HepG2 (cell line): Measurements from ENCODE around the gene SLC25A47. TPM values are rescaled to one million over a fixed set of nuclear protein-coding genes. Genes with fewer than 3 reads are reported as not detected.

Source experiments
- ATAC-seq: fragments of 200-7000 bp; cut with Tn5 transposase; 3 replicates; pipeline ENCODE4 v1.9.1; 2020; ENCODE audit warnings: mild to moderate bottlenecking, moderate library complexity
- BruUV-seq: library from RNA; stranded (reverse); fragments of 400-500 nt; replicated peaks from 2 replicates; lab custom pipeline; 2021; lab: Mats Ljungman, UMichigan
- CTCF ChIA-PET: fragments of 300-600 bp; formaldehyde crosslinking; extraction: SDS; loops from one replicate; lab custom pipeline; 2021; ENCODE audit warnings: low total read pairs, inconsistent platforms, low intra/inter-chr PET ratio; lab: Yijun Ruan, JAX
- POLR2A ChIA-PET: fragments of 350-600 bp; sonication (Branson Sonifier 250); formaldehyde crosslinking; loops from one replicate; lab custom pipeline; 2020; ENCODE audit warnings: antibody characterized with exemption, inconsistent platforms; lab: Yijun Ruan, JAX
- DNase-seq: peaks from one replicate; pipeline ENCODE4 v3.0.0-alpha.2; 2015; ENCODE audit warnings: low spot score
- FAIRE-seq: peaks from 3 replicates; lab custom pipeline; 2011; peaks lifted over from hg19 to GRCh38; lab: Jason Lieb, UNC
- H2AFZ ChIP-seq: one replicate; pipeline ENCODE4 v1.6.1; 2011; ENCODE audit warnings: low read length, inconsistent platforms
- H3K27ac ChIP-seq: fragments of 300-600 bp; 3 replicates; pipeline ENCODE4 v1.8.0; 2011; ENCODE audit warnings: mixed run types, mild to moderate bottlenecking, mixed read lengths, low read length, inconsistent platforms; ENCODE audit not compliant: insufficient read depth; ENCODE audit errors: extremely low read length
- H3K27me3 ChIP-seq, 2 experiments: fragments of 200-600 bp in 1 of 2; 2 replicates in 1 of 2; 3 replicates in 1 of 2; pipeline versions ENCODE4 v1.6.0 to v1.8.0; 2011; ENCODE audit warnings: low read length in 2 of 2, mild to moderate bottlenecking in 2 of 2, moderate library complexity in 2 of 2, inconsistent platforms in 1 of 2; ENCODE audit not compliant: insufficient read depth in 2 of 2, control insufficient read depth in 1 of 2
- H3K36me3 ChIP-seq, 2 experiments: fragments of 200-600 bp in 1 of 2; replicated peaks in 1 of 2; 2 replicates in 1 of 2; 3 replicates in 1 of 2; pipeline versions ENCODE4 v1.5.1 to v1.8.0; 2011; ENCODE audit warnings: low read length in 2 of 2, inconsistent platforms in 1 of 2; ENCODE audit not compliant: insufficient read depth in 2 of 2, control insufficient read depth in 1 of 2
- H3K4me1 ChIP-seq: 2 replicates; pipeline ENCODE4 v1.5.1; 2012; ENCODE audit warnings: low read length, inconsistent platforms; ENCODE audit not compliant: insufficient read depth
- H3K4me2 ChIP-seq: 2 replicates; pipeline ENCODE4 v1.6.0; 2011; ENCODE audit warnings: low read depth, low read length, inconsistent platforms
- H3K4me3 ChIP-seq, 3 experiments: fragments of 200-600 bp in 1 of 3; sonication (generic), shearing (Covaris generic) in 1 of 3; replicated peaks in 1 of 3; 2 replicates each; pipeline ENCODE4 v1.5.1; 2011 to 2016; ENCODE audit warnings: low read length in 3 of 3, inconsistent platforms in 2 of 3, low read depth in 2 of 3, mild to moderate bottlenecking in 2 of 3, control low read depth in 1 of 3, mixed read lengths in 1 of 3; ENCODE audit not compliant: insufficient read depth in 1 of 3
- H3K79me2 ChIP-seq: one replicate; pipeline ENCODE4 v1.6.1; 2011; ENCODE audit warnings: low read length, inconsistent platforms; ENCODE audit not compliant: insufficient read depth
- H3K9ac ChIP-seq: 2 replicates; pipeline ENCODE4 v1.6.0; 2011; ENCODE audit warnings: mild to moderate bottlenecking, low read depth, low read length, inconsistent platforms; ENCODE audit not compliant: insufficient read depth
- H3K9me3 ChIP-seq: 2 replicates; pipeline ENCODE4 v1.5.1; 2012; ENCODE audit warnings: mild to moderate bottlenecking, low read length
- H4K20me1 ChIP-seq: 2 replicates; pipeline ENCODE4 v1.6.0; 2011; ENCODE audit warnings: inconsistent platforms, mild to moderate bottlenecking, low read length, moderate library complexity; ENCODE audit not compliant: insufficient read depth
- ADNP ChIP-seq: sonication (generic); formaldehyde crosslinking; IDR thresholded peaks from 2 replicates; pipeline ENCODE4 v1.4.0; 2020; ENCODE audit warnings: missing genetic modification reagents
- FOXO1 ChIP-seq: sonication (generic); formaldehyde crosslinking; IDR thresholded peaks from 2 replicates; pipeline ENCODE4 v1.4.0; 2020; ENCODE audit warnings: missing genetic modification reagents
- HOXD1 ChIP-seq: sonication (generic); formaldehyde crosslinking; IDR thresholded peaks from 2 replicates; pipeline ENCODE4 v1.5.0; 2020; ENCODE audit warnings: missing genetic modification reagents
- JARID2 ChIP-seq: sonication (generic); formaldehyde crosslinking; IDR thresholded peaks from 2 replicates; pipeline ENCODE4 v1.8.1; 2023; ENCODE audit warnings: missing genetic modification reagents, inconsistent platforms; ENCODE audit not compliant: insufficient replicate concordance
- MXI1 ChIP-seq: IDR thresholded peaks from 3 replicates; pipeline ENCODE4 v1.6.1; 2012; ENCODE audit warnings: low read depth, low read length, inconsistent platforms, borderline replicate concordance
- NRL ChIP-seq: sonication (generic); formaldehyde crosslinking; IDR thresholded peaks from 2 replicates; pipeline ENCODE4 v1.5.0; 2020; ENCODE audit warnings: missing genetic modification reagents, mild to moderate bottlenecking, moderate library complexity, borderline replicate concordance
- SMARCE1 ChIP-seq: fragments of 450-650 bp; IDR thresholded peaks from 2 replicates; pipeline ENCODE4 v1.6.1; 2017; ENCODE audit warnings: borderline replicate concordance
- SRSF4 ChIP-seq: fragments of 200-400 bp; formaldehyde crosslinking; IDR thresholded peaks from one replicate; pipeline ENCODE4 v1.6.1; 2018; ENCODE audit warnings: mild to moderate bottlenecking, low read depth, low read length, moderate library complexity; ENCODE audit not compliant: poor library complexity, severe bottlenecking
- SSRP1 ChIP-seq: IDR thresholded peaks from 2 replicates; pipeline ENCODE4 v1.6.1; 2016; ENCODE audit warnings: control low read depth
- ZBTB3 ChIP-seq: sonication (generic); formaldehyde crosslinking; IDR thresholded peaks from 2 replicates; pipeline ENCODE4 v1.4.0; 2020; ENCODE audit warnings: low read depth, mild to moderate bottlenecking, moderate library complexity, missing genetic modification reagents, borderline replicate concordance
- WGBS: methylation state at CpG from one replicate; pipeline ENCODE4 v1.1.6; 2017; ENCODE audit warnings: low lambda C conversion rate; 5-methylcytosine and 5-hydroxymethylcytosine counted together
- in situ Hi-C: cut with HindIII; loops from 2 replicates; pipeline ENCODE4 v1.10.0; 2017; ENCODE audit warnings: low pct_unique_long_range_greater_than_20kb; ENCODE audit not compliant: extremely low pct_ligation_motif_present
- intact Hi-C: fragments of 100-400 bp; cut with micrococcal nuclease; formaldehyde crosslinking; loops from one replicate; pipeline ENCODE4 v1.10.0; 2022; ENCODE audit not compliant: unreplicated experiment
- polyA plus RNA-seq, 8 experiments: library from polyadenylated mRNA; depleted of rRNA in 3 of 8; stranded (reverse) in 7 of 8; unstranded in 1 of 8; fragments of >200 nt; fragmentation: Illumina TruSeq in 4 of 8; extraction: Trizol in 4 of 8; gene quantifications; 2 replicates each; pipeline versions ENCODE4 v1.2.1 to v1.2.3, GENCODE V29; 2011 to 2016; ENCODE audit warnings: low read depth in 4 of 8, missing spikeins in 1 of 8, mixed read lengths in 1 of 8; ENCODE audit not compliant: insufficient read depth in 1 of 8
- total RNA-seq, 5 experiments: library from RNA; depleted of rRNA; stranded (reverse); fragments of >200 nt; fragmentation: Illumina TruSeq; extraction: Trizol; gene quantifications; 2 replicates each; pipeline ENCODE4 v1.2.3, GENCODE V29; 2016; ENCODE audit warnings: low read depth in 1 of 5
- TF ChIP-seq, protein P1 (sequence below): sonication (generic); formaldehyde crosslinking; IDR thresholded peaks from 2 replicates; pipeline ENCODE4 v1.4.0; 2020; ENCODE audit warnings: mild to moderate bottlenecking, missing genetic modification reagents
- TF ChIP-seq, protein P2 (sequence below): IDR thresholded peaks from 2 replicates; pipeline ENCODE4 v1.6.1; 2016; ENCODE audit warnings: missing genetic modification reagents, missing compliant biosample characterization

Gene SLC25A47
- total and polyA plus RNA-seq, 2 of the 13 experiments (the other 11 are each of a cell fraction or from before 2014, with no cell fraction given): 1.0 to 1.7 TPM

GRCh38 chr14:100312877-100313400 lies 10.2 kb upstream of the SLC25A47 start:
- POLR2A ChIA-PET: interaction anchor here (1.0 kb wide), 1 partner anchor 9 kb away, joined by 4 read pairs; no protein-coding TSS in a partner anchor
- FAIRE-seq: no peak

More at GRCh38 chr14:100312877-100313400, 10.2 kb upstream of the SLC25A47 start:
- no TSS peak for BruUV-seq
- WGBS: 31% methylated on average over 8 of the region's 10 CpGs
- no peak for DNase-seq
- Histone ChIP-seq H3K27ac (no peak overlapping the region), H3K27me3 (peaks cover 1 to 26% of the 10 kb centered on the region in 2 experiments; a peak in 4 of 5 replicates), H3K36me3 (no peaks in the 10 kb centered on the region), H3K4me1 (peaks cover 51% of the 10 kb centered on the region), H3K9ac (no peak overlapping the region), H3K79me2 (no peaks in the 10 kb centered on the region), H3K4me3 (no peak overlapping the region), H4K20me1 (no peaks in the 10 kb centered on the region), H3K4me2 (peak overlapping the region; percentile 23; the same call in 1 of the 2 replicates), H2AFZ (no peak overlapping the region), H3K9me3 (no peaks in the 10 kb centered on the region)
- no peak for TF ChIP-seq SRSF4
- TF ChIP-seq SSRP1 (CRISPR knock-in tag): no peak
- no peak for TF ChIP-seq JARID2 (CRISPR knock-in tag)
- TF ChIP-seq, protein P1, sequence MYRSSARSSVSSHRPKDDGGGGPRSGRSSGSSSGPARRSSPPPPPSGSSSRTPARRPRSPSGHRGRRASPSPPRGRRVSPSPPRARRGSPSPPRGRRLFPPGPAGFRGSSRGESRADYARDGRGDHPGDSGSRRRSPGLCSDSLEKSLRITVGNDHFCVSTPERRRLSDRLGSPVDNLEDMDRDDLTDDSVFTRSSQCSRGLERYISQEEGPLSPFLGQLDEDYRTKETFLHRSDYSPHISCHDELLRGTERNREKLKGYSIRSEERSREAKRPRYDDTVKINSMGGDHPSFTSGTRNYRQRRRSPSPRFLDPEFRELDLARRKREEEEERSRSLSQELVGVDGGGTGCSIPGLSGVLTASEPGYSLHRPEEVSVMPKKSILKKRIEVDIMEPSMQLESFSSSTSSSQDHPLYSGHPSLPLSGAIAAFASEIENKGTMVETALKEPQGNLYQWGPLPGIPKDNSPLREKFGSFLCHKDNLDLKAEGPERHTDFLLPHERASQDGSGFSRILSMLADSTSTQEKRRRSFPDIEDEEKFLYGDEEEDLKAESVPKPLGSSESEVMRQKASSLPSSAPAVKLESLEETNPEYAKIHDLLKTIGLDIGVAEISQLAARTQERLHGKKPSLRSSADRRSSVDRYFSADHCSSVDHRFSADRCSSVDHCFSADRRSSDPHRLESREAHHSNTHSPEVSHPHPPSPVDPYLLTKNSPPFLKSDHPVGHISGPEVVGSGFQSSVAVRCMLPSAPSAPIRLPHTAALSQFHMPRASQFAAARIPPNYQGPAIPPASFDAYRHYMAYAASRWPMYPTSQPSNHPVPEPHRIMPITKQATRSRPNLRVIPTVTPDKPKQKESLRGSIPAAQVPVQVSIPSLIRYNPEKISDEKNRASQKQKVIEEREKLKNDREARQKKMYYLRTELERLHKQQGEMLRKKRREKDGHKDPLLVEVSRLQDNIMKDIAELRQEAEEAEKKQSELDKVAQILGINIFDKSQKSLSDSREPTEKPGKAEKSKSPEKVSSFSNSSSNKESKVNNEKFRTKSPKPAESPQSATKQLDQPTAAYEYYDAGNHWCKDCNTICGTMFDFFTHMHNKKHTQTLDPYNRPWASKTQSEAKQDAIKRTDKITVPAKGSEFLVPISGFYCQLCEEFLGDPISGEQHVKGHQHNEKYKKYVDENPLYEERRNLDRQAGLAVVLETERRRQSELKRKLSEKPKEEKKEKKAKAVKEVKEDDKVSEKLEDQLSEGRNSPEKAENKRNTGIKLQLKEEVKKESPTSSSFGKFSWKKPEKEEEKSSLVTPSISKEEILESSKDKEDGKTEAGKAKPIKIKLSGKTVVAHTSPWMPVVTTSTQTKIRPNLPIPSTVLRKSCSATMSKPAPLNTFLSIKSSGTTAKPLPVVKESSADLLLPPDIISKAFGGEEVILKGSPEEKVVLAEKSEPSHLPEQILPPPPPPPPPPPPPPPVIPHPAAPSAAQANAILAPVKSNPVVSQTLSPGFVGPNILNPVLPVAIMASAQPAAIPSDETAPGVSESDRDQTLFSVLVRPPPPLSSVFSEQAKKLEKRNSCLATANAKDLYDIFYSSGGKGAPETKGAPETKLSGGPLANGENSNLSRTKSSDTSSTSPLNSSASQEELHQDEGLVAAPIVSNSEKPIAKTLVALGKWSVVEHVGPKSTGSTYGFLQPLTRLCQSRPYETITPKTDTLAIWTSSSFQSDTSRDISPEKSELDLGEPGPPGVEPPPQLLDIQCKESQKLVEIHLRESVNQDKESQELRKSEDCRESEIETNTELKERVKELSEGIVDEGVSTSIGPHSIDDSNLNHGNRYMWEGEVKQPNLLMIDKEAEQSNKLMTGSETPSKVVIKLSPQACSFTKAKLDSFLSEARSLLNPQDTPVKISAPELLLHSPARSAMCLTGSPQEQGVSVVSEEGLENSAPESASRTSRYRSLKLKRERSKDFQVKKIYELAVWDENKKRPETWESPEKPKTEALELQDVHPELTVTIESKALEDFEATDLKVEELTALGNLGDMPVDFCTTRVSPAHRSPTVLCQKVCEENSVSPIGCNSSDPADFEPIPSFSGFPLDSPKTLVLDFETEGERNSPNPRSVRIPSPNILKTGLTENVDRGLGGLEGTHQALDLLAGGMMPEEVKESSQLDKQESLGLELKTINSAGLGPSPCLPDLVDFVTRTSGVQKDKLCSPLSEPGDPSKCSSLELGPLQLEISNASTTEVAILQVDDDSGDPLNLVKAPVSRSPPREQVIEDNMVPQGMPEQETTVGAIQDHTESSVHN (CRISPR knock-in tag): no peak
- TF ChIP-seq MXI1: no peak
- TF ChIP-seq, protein P2, sequence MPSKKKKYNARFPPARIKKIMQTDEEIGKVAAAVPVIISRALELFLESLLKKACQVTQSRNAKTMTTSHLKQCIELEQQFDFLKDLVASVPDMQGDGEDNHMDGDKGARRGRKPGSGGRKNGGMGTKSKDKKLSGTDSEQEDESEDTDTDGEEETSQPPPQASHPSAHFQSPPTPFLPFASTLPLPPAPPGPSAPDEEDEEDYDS (CRISPR knock-in tag): no peak
- TF ChIP-seq ADNP (CRISPR knock-in tag): no peak
- no peak for TF ChIP-seq NRL (CRISPR knock-in tag)
- TF ChIP-seq HOXD1 (CRISPR knock-in tag): no peak
- no peak for TF ChIP-seq FOXO1
- TF ChIP-seq SMARCE1: no peak
- TF ChIP-seq ZBTB3 (CRISPR knock-in tag): no peak
- ATAC-seq: no peak
- CTCF ChIA-PET: no interaction called here
- intact Hi-C loops: no loop called here
- in situ Hi-C loops: no loop called here
